HFFc6 (cell line): Measurements from ENCODE around the gene TMEM127. TPM values are rescaled to one million over a fixed set of nuclear protein-coding genes. Genes with fewer than 3 reads are reported as not detected.

Experiments
- DNase-seq: peaks from one replicate; pipeline ENCODE4 v3.0.0-alpha.2; 2018
- H3K27ac Mint-ChIP-seq: 2 replicates; pipeline ENCODE4 v1.8.0; 2020; ENCODE audit warnings: mild to moderate bottlenecking, mixed read lengths
- H3K27me3 Mint-ChIP-seq: 2 replicates; pipeline ENCODE4 v1.8.0; 2021; ENCODE audit warnings: mild to moderate bottlenecking, moderate library complexity, mixed read lengths; ENCODE audit not compliant: insufficient read depth
- H3K36me3 Mint-ChIP-seq: 2 replicates; pipeline ENCODE4 v1.8.0; 2021; ENCODE audit warnings: low read depth, mixed read lengths
- H3K4me1 Mint-ChIP-seq: 2 replicates; pipeline ENCODE4 v1.8.0; 2020; ENCODE audit warnings: low read depth, mixed read lengths
- H3K4me3 Mint-ChIP-seq: 2 replicates; pipeline ENCODE4 v1.8.0; 2020; ENCODE audit warnings: mild to moderate bottlenecking, moderate library complexity, mixed read lengths
- H3K9me3 Mint-ChIP-seq: 2 replicates; pipeline ENCODE4 v1.8.0; 2020; ENCODE audit warnings: mild to moderate bottlenecking, mixed read lengths
- CTCF ChIP-seq: fragments of 200-600 bp; sonication (generic); IDR thresholded peaks from 2 replicates; pipeline ENCODE4 v1.5.0; 2021; ENCODE audit warnings: antibody characterized with exemption, mild to moderate bottlenecking
- total RNA-seq, 6 experiments: library from RNA; stranded (reverse); fragmentation: NEBNext Ultra II Directional; extraction: Animal tissue kit (Norgen Biotek cat#: 25700); gene quantifications; 2 replicates in 1 of 6; 3 replicates in 5 of 6; pipeline ENCODE4 v1.2.3, GENCODE V29; 2021

TMEM127 gene
- total RNA-seq, 6 experiments from 2014 or later, result 57.6 to 84.6 (median 71.1) TPM

GRCh38 chr2:96213379-96213778, 52.4 kb downstream of the TMEM127 start:
- TF ChIP-seq CTCF, result no peak; the same call in 1 of the 2 replicates
- Mint-ChIP-seq H3K4me1 (peaks cover 13% of the 10 kb centered on the region), H3K9me3 (no peaks in the 10 kb centered on the region), H3K27ac (no peak overlapping the region), H3K36me3 (no peaks in the 10 kb centered on the region), H3K4me3 (no peak overlapping the region), H3K27me3 (no peaks in the 10 kb centered on the region)
- no peak for DNase-seq

GRCh38 chr2:96212339-96212738, 53.5 kb downstream of the TMEM127 start:
- Mint-ChIP-seq H3K9me3 (no peaks in the 10 kb centered on the region), H3K27ac (no peak overlapping the region), H3K36me3 (peaks cover 7% of the 10 kb centered on the region), H3K4me3 (no peak overlapping the region), H3K4me1 (peaks cover 13% of the 10 kb centered on the region), H3K27me3 (no peaks in the 10 kb centered on the region)
- DNase-seq, result no peak
- no peak for TF ChIP-seq CTCF

GRCh38 chr2:96209729-96210085, 56.1 kb downstream of the TMEM127 start:
- no peaks in the 10 kb centered on the region for H3K27me3 Mint-ChIP-seq
- peak overlapping the region; percentile 98 for H3K4me3 Mint-ChIP-seq
- TF ChIP-seq CTCF, result no peak
- no peak for DNase-seq
- peaks cover 19% of the 10 kb centered on the region for H3K36me3 Mint-ChIP-seq
- peaks cover 4% of the 10 kb centered on the region; the same call in 1 of the 2 replicates for H3K9me3 Mint-ChIP-seq
- peaks cover 38% of the 10 kb centered on the region for H3K4me1 Mint-ChIP-seq
- H3K27ac Mint-ChIP-seq, result peak overlapping the region; percentile 81

- peaks cover 42% of the 10 kb centered on the region for H3K4me1 Mint-ChIP-seq
- TF ChIP-seq CTCF, result peak; percentile 40; the same call in 1 of the 2 replicates
- H3K36me3 Mint-ChIP-seq, result peaks cover 19% of the 10 kb centered on the region
- peak overlapping the region; percentile 98 for H3K4me3 Mint-ChIP-seq
- H3K27ac Mint-ChIP-seq, result peak overlapping the region; percentile 81
- H3K27me3 Mint-ChIP-seq, result no peaks in the 10 kb centered on the region
- peaks cover 4% of the 10 kb centered on the region; the same call in 1 of the 2 replicates for H3K9me3 Mint-ChIP-seq
- no peak for DNase-seq
Observed at GRCh38 chr2:96209011-96209728, 56.6 kb downstream of the TMEM127 start.

- peak; percentile 68 for TF ChIP-seq CTCF
- Mint-ChIP-seq H3K4me3 (peak within 1 kb of the TSS; percentile 98), H3K4me1 (peaks cover 48% of the 10 kb centered on the region), H3K36me3 (peaks cover 26% of the 10 kb centered on the region), H3K9me3 (peaks cover 4% of the 10 kb centered on the region; the same call in 1 of the 2 replicates), H3K27me3 (no peaks in the 10 kb centered on the region), H3K27ac (peak within 1 kb of the TSS; percentile 89)
- peak; percentile 98 for DNase-seq
Observed at GRCh38 chr2:96208143-96209010, 57.4 kb downstream of the TMEM127 start, which contains the start of gene STARD7. Gene STARD7 (minus strand): TSS chr2:96208827. CDS start chr2:96208434, 393 bp downstream.
